HepG2 (cell line): ENCODE data around the gene PRSS23.

ENCODE experiments used
- EZH2 ChIP-seq: conservative IDR thresholded peaks from 2 replicates; pipeline ENCODE4 v1.6.1; 2012; ENCODE audit warnings: mild to moderate bottlenecking, low read depth, low read length, moderate library complexity
- NCOR1 ChIP-seq: fragments of 200-600 bp; sonication (generic); IDR thresholded peaks from 2 replicates; pipeline ENCODE4 v1.7.0; 2017; ENCODE audit warnings: antibody characterized with exemption, low read length, borderline replicate concordance
- ZNF274 ChIP-seq: sonication (generic); formaldehyde crosslinking; IDR thresholded peaks from 2 replicates; pipeline ENCODE4 v1.5.1; 2020; ENCODE audit warnings: mild to moderate bottlenecking, missing genetic modification reagents
- ZNF343 ChIP-seq: sonication (generic); formaldehyde crosslinking; IDR thresholded peaks from 2 replicates; pipeline ENCODE4 v1.4.0; 2020; ENCODE audit warnings: mild to moderate bottlenecking, missing genetic modification reagents
- TF ChIP-seq, protein P1 (sequence below): sonication (generic); formaldehyde crosslinking; IDR thresholded peaks from 2 replicates; pipeline ENCODE4 v1.4.0; 2020; ENCODE audit warnings: missing genetic modification reagents, mild to moderate bottlenecking, borderline replicate concordance

DNA sequence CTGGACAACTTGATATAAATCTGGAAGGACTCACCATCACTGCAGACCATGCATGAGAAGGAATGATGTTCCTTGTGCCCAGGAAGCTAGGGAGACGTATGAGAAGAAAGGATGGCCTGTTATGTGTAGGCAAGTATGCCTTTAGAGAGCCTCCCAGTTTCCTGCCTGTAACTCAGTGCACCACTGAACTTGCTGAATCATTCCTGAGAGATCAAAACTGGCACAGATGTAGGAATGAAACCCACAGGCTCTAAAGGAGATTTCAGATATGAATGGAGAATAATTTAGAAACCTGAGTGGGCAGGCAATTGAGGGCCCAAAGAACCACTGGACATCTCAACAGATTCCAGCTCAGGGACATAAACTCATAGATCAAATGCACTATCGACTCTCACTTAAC lies 38.4 kb upstream of the PRSS23 start:
- TF ChIP-seq, protein P1, sequence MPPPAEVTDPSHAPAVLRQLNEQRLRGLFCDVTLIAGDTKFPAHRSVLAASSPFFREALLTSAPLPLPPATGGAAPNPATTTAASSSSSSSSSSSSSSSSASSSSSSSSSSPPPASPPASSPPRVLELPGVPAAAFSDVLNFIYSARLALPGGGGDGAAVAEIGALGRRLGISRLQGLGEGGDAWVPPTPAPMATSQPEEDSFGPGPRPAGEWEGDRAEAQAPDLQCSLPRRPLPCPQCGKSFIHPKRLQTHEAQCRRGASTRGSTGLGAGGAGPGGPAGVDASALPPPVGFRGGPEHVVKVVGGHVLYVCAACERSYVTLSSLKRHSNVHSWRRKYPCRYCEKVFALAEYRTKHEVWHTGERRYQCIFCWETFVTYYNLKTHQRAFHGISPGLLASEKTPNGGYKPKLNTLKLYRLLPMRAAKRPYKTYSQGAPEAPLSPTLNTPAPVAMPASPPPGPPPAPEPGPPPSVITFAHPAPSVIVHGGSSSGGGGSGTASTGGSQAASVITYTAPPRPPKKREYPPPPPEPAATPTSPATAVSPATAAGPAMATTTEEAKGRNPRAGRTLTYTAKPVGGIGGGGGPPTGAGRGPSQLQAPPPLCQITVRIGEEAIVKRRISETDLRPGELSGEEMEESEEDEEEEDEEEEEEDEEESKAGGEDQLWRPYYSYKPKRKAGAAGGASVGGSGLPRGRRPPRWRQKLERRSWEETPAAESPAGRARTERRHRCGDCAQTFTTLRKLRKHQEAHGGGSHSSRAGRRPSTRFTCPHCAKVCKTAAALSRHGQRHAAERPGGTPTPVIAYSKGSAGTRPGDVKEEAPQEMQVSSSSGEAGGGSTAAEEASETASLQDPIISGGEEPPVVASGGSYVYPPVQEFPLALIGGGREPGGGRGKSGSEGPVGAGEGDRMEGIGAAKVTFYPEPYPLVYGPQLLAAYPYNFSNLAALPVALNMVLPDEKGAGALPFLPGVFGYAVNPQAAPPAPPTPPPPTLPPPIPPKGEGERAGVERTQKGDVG = no peak
- TF ChIP-seq ZNF274 (CRISPR knock-in tag) = no peak
- TF ChIP-seq EZH2 = no peak
- no peak for TF ChIP-seq ZNF343
- no peak for TF ChIP-seq NCOR1
